Fibroblast of mammary gland (primary cell): Measurements from ENCODE around the gene HIRIP3.

Source experiments
- DNase-seq: peaks from one replicate; pipeline ENCODE4 v3.0.0-alpha.2; 2010; ENCODE audit warnings: low read depth
- H3K4me3 ChIP-seq: 2 replicates; pipeline ENCODE4 v1.5.1; 2011; ENCODE audit warnings: low read depth, mild to moderate bottlenecking, low read length, moderate library complexity; ENCODE audit not compliant: control insufficient read depth
- CTCF ChIP-seq: conservative IDR thresholded peaks from 2 replicates; pipeline ENCODE4 v1.5.1; 2011; ENCODE audit warnings: low read depth, low read length, inconsistent platforms; ENCODE audit not compliant: control insufficient read depth, insufficient read depth

HIRIP3 gene

DNA sequence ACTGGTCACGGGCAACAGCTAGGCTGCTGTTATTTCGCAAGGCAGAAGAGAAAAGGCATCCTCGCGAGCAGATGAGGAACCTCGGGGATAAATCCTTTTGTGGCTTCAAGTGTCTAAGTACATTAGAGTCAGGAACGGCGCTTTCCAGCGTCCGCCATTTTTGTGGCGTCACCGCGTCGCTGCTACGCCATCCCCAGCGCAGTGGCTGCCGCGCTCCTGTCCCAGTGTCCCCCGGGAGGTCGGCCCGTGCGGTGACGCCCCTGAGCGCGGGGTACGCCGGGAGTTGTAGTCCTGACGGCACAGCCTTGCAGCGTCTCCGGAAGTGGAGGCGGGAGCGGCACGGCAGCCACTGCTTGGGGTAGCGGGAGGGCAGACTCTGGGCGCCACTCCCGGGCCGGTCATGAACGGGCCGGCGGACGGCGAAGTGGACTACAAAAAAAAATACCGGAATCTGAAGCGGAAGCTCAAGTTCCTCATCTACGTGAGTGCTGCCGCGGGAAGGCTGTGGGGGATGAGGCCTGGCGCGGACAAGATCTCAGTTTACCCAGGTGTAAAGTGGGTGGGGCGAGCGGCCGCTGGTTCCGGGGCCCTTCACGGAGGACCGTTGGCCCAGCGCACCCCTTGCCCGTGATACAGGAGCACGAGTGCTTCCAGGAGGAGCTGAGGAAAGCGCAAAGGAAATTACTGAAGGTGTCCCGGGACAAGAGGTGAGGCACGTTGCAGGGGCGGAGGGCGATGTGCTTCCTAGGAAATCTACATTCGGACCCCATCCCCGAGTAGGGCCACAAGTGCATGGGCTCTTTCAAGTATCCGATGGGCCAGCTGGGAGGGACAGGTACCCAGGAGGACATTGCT lies 721 bp upstream of the HIRIP3 start, which contains the start of gene INO80E:
Gene INO80E, plus strand, starts transcription at position 331 of the 855 bp plus-strand sequence. Its CDS starts 70 bp downstream, at position 401.
- peak within 1 kb of the TSS; percentile 92 for H3K4me3 ChIP-seq
- peak; percentile 92 for DNase-seq
- no peak for TF ChIP-seq CTCF

GRCh38 chr16:29994600-29995323 lies 655 bp downstream of the HIRIP3 start:
- H3K4me3 ChIP-seq, result peak overlapping the region; percentile 92
- TF ChIP-seq CTCF, result no peak
- peak; percentile 79 for DNase-seq

DNA sequence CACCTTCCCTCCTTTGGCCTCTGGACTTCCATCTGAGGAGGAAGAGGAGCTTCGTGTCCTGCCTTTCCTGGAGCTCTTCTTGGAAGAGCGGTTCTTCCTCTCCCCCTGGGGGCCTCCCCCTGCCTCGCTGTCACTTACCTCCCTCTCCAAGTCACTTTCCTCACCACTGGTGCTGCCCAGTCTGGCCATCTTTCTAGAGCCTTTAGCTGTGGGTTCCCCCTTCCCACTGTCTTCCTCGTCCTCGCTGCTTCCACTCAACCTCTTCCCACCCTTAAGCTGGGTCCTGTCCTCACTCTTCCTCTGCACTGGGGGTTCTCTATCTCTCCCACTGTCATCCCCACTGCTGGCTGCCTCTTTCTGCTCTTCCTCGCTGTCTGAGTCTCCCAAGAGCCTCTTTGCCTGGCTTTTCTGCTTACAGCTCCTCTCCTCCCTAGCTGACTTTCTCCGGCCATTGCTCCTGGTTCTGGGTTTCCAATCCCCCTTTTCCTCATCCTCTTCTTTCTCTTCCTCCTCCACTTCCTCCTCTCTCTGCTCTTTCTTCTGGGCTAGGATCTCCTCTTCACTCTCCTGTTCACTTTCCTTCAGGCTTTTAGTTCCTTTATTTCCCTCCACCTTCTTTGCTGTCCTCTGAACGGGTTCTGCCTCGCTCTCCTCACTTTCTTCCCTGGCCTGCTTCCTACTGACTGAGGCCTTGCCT lies 1.4 kb downstream of the HIRIP3 start:
- no peak for DNase-seq
- H3K4me3 ChIP-seq, result no peak overlapping the region
- TF ChIP-seq CTCF, result no peak

GRCh38 chr16:29993191-29993902 lies 2.1 kb downstream of the HIRIP3 start:
- no peak for DNase-seq
- no peak overlapping the region for H3K4me3 ChIP-seq
- TF ChIP-seq CTCF, result no peak

- TF ChIP-seq CTCF, result no peak
- no peak overlapping the region for H3K4me3 ChIP-seq
- peak; percentile 38 for DNase-seq
Observed at GRCh38 chr16:29992344-29992967, 3.0 kb downstream of the HIRIP3 start.

GRCh38 chr16:29991571-29991904 lies 3.9 kb downstream of the HIRIP3 start:
- no peak for TF ChIP-seq CTCF
- no peak for DNase-seq
- no peak overlapping the region for H3K4me3 ChIP-seq
